Epithelial cell of esophagus (primary cell): ENCODE measurements around the gene MB21D2.

ENCODE experiments used
- DNase-seq: peaks from one replicate; pipeline ENCODE4 v3.0.0; 2010; ENCODE audit warnings: low read depth
- H3K4me3 ChIP-seq: 2 replicates; pipeline ENCODE4 v1.5.1; 2011; ENCODE audit warnings: mild to moderate bottlenecking, low read length, control low read depth
- TF ChIP-seq, protein P1 (sequence below): IDR thresholded peaks from 2 replicates; pipeline ENCODE4 v1.5.1; 2011; ENCODE audit warnings: low read depth, mild to moderate bottlenecking, low read length, control low read depth, inconsistent platforms; ENCODE audit not compliant: insufficient read depth; ENCODE audit errors: missing control alignments

The MB21D2 gene

DNA sequence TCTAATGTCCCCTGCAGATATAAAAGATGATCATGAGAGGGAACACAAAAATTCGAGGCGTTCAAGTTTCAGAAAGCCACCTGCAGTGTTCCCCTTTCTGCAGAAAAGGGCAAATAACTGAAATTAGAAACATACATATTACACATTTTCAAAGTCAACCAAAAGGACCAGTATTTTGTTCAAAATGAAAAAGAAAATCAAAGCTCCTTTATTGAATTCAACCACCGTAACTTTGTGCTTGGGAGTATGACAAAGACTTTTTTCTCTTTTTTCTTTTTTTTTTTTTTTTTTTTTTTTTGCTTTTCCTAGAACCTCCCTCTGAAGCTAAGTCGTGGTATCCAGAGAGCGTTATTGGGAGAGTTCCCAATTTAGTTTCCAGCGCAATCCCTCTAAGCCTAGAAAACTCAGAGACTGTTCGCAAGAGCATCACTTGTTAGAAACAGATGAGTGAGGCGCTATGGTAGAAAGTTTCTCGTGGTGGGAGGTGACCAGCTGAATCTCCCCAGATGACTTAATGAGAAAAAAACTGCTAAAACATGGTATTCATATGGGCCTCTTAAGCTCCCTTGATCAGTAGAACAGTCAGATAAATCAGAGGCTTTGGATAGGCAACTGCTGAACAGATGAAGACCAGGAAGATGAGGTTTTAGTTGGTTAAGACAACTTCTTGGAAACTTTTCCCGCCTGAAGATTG is 77.4 kb downstream of the MB21D2 start:
- DNase-seq = no peak
- no peak overlapping the region for H3K4me3 ChIP-seq

DNA sequence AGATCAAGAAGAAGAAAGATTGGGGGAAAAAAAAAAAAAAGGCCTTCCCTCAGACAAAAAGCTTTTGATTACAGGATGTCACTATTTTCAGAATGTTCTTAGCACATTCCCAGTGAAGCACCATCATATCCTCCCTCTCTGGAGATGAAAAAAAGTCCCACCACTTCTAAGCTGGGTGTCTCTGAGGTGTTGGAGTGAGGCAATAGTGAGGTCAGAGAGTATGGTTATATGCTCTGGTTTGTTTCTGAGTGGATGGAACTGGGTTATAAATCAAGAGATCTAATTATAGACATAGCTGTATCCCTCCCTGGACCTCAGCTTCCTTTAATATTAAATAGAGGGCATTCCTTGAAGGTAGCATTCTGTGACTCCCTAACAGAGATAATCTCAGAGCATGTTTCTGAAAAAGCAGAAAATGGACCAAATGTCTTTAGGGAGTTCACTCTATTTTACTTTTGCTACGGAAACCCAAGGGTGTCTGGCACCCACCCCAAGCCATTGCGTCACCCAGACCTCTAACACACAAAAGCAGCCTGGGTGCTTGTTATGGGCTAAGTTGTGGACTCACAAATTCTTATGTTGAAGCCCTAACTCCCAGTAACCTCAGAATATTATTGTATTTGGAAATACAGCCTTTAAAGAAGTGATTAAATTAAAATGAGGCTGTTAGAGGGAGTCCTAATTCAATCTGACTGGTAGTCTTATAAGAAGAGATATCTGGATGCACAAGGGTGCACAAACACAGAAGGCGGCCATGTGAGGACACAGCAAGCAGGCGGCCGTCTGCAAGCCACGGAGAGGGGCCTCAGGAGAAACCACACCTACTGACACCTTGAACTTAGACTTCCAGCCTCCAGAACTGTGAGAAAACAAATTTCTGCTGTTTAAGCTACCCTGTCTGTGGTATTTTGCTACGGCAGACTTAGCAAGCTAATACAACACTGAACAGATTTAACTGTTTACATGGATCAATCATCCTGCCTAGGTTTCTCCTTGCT is 81.5 kb downstream of the MB21D2 start:
- no peak for DNase-seq
- TF ChIP-seq, protein P1, sequence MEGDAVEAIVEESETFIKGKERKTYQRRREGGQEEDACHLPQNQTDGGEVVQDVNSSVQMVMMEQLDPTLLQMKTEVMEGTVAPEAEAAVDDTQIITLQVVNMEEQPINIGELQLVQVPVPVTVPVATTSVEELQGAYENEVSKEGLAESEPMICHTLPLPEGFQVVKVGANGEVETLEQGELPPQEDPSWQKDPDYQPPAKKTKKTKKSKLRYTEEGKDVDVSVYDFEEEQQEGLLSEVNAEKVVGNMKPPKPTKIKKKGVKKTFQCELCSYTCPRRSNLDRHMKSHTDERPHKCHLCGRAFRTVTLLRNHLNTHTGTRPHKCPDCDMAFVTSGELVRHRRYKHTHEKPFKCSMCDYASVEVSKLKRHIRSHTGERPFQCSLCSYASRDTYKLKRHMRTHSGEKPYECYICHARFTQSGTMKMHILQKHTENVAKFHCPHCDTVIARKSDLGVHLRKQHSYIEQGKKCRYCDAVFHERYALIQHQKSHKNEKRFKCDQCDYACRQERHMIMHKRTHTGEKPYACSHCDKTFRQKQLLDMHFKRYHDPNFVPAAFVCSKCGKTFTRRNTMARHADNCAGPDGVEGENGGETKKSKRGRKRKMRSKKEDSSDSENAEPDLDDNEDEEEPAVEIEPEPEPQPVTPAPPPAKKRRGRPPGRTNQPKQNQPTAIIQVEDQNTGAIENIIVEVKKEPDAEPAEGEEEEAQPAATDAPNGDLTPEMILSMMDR = no peak
- no peak overlapping the region for H3K4me3 ChIP-seq

More for the DNA sequence above, 77.4 kb downstream of the MB21D2 start:
- TF ChIP-seq, protein P1 = no peak

DNA sequence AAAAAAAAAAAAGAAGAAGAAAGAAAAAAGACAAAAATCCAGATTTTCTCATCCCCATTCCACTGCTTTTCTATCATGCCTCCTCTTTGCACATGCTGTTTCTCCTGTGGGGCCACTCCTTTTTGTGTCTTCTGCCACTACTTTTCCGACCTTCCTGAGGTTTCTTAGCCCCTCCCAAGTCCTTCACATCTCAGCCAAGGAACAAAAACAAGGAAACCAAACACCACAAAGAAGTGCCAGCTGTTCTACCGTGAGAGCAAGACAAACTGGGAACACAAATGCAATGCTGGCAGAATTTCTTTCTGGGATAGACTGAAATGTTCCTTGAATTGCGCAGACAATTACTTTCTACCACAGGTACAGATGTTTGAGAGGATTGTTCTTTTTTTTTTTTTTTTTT is 83.2 kb downstream of the MB21D2 start:
- TF ChIP-seq, protein P1 = no peak
- no peak overlapping the region for H3K4me3 ChIP-seq
- no peak for DNase-seq

GRCh38 chr3:192833177-192833890 is 84.3 kb downstream of the MB21D2 start:
- TF ChIP-seq, protein P1 = no peak
- DNase-seq = peak; percentile 53
- H3K4me3 ChIP-seq = no peak overlapping the region

DNA sequence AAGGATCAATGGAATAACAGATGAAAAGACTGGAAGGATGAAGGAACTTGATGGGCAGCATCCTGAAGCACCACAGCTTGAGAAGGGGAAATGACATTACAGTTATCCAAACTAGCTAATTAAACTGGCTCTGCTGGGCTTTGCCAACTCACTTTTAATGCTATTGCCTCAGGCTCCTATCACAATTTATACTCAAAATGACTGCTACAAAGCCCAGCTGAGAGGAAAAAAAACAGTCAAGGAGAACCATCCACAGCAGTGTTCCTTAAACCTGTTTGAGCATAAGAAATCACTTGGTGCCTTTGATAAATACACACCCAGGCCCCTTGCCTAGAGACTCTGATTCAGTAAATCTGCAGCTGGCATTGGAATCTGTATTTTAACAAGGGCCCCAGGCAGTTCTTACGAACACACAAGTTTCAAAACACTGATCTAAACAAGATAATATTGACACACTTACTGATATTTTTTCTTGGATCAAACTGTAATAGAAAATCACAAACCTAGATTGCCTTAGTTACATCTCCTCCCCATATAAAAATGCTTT is 85.8 kb downstream of the MB21D2 start:
- no peak overlapping the region for H3K4me3 ChIP-seq

More for the DNA sequence above, 85.8 kb downstream of the MB21D2 start:
- peak; percentile 45 for DNase-seq
- TF ChIP-seq, protein P1 = no peak
